ENCODE measurements around the gene LMO1. TPM values are rescaled to one million over a fixed set of nuclear protein-coding genes. Genes with fewer than 3 reads are reported as not detected.

LMO1 gene
- total and polyA plus RNA-seq, 9 of the 15 experiments (the other 6 are each of a cell fraction or from before 2014, with no cell fraction given) = not detected

DNA sequence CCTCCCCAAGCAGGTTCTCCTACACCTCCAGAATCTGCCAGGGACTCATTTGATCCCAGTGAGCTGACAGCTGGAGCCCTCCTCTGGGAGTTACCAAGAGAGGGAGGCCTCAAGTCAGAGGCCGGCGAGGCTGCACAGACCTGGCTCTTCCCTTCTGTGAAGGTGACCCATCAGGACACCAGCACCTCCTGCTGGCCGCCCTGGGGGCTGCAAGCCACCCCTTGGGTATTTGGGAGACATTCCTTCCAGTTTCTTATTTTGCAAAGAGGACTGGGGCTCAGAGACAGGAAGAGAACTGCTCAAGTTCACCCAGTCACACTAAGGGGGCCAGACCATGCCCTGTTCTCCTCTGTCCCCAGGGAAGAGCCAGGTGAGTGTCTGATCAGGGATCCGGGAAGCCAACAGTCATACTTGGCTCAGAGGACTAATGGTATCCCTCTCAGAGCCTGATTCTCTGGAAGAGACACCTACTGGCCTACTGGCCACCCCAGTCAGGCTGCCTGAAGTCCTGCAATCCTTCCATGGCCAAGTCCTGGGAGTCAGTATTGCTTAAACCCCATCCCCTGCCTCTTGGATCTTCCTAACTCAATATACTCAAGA is 54.4 kb downstream of the LMO1 start:
- Histone ChIP-seq H2AFZ (ENCODE audit: low read depth, low read length) (no peak overlapping the region), H3K27ac (ENCODE audit: extremely low read depth, low read depth, low read length) (no peak overlapping the region), H3K36me3 (ENCODE audit: control insufficient read depth, insufficient read depth, low read length) (no peaks in the 10 kb centered on the region), H4K20me1 (replicated peaks; ENCODE audit: control insufficient read depth, insufficient read depth, low read length) (peaks cover 3% of the 10 kb centered on the region; the same call in 1 of the 2 replicates), H3K4me1 (replicated peaks in 1 of 2; ENCODE audit: control insufficient read depth in 2 of 2, insufficient read depth in 2 of 2, low read length in 2 of 2) (peaks cover 11 to 22% of the 10 kb centered on the region in 2 experiments; a peak in 4 of 5 replicates), H3K79me2 (ENCODE audit: control insufficient read depth, insufficient read depth, low read length) (no peaks in the 10 kb centered on the region), H3K4me2 (ENCODE audit: insufficient read depth, low read length) (no peak overlapping the region), H3K9me1 (ENCODE audit: control insufficient read depth, insufficient read depth, low read length) (no peaks in the 10 kb centered on the region), H3K4me3 (no peak overlapping the region), H3K9me3 (replicated peaks; ENCODE audit: control insufficient read depth, insufficient read depth, low read depth, low read length) (no peaks in the 10 kb centered on the region), H3K9ac (ENCODE audit: insufficient read depth in 1 of 2, low read depth in 2 of 2, low read length in 2 of 2) (no peak overlapping the region), H3K27me3 (ENCODE audit: control insufficient read depth in 2 of 2, insufficient read depth in 2 of 2, low read length in 2 of 2) (peaks cover 4 to 20% of the 10 kb centered on the region in 2 experiments; a peak in 4 of 5 replicates)
- WGBS (ENCODE audit: insufficient coverage, low coverage, missing lambda C conversion rate) = 0% methylated on average over 3 of the region's 4 CpGs
- BruUV-seq (replicated peaks) = no TSS peak
- ChIA-PET POLR2A (no interaction called here), CTCF (ENCODE audit: low intra/inter-chr PET ratio) (interaction anchor here (0.6 to 1.8 kb wide), 5 partner anchors 16 to 699 kb away, joined by 3 to 6 read pairs (median 4); no protein-coding TSS in a partner anchor)
- intact Hi-C loops (cut with micrococcal nuclease) = loop anchor here (1.0 kb wide), 2 partner anchors 17 to 203 kb away; no protein-coding TSS in a partner anchor
- in situ Hi-C loops (cut with MboI) = no loop called here
- peak; percentile 80 for FAIRE-seq
- peak; percentile 63 to 75 (median 71) for DNase-seq (ENCODE audit: extremely low read depth in 1 of 4, low spot score in 3 of 4)
- peak; percentile 76 for ATAC-seq
- TF ChIP-seq PPARD (CRISPR knock-in tag; IDR thresholded peaks at IDR 0.05) (no peak), HMBOX1 (IDR thresholded peaks at IDR 0.05) (no peak), MYNN (IDR thresholded peaks at IDR 0.05) (no peak), MYNN (CRISPR knock-in tag; IDR thresholded peaks at IDR 0.05) (no peak), ZNF764 (CRISPR knock-in tag; IDR thresholded peaks at IDR 0.05; ENCODE audit: low read depth) (peak; percentile 90), CCAR2 (IDR thresholded peaks at IDR 0.05; ENCODE audit: low read depth, low read length) (no peak), REST (IDR thresholded peaks at IDR 0.05; ENCODE audit: borderline replicate concordance) (peak; percentile 72), REST (CRISPR knock-in tag; IDR thresholded peaks at IDR 0.05; ENCODE audit: low read depth) (no peak), CBFB (CRISPR knock-in tag; IDR thresholded peaks at IDR 0.05) (no peak), ZNF395 (CRISPR knock-in tag; IDR thresholded peaks at IDR 0.05) (no peak), ZNF146 (CRISPR knock-in tag; IDR thresholded peaks at IDR 0.05; ENCODE audit: unreplicated experiment) (no peak)
